A673 (cell line): ENCODE measurements around the gene CAPZA2. TPM values are rescaled to one million over a fixed set of nuclear protein-coding genes. Genes with fewer than 3 reads are reported as not detected.

ENCODE experiments used
- BruUV-seq: library from RNA; stranded (reverse); fragments of 400-500 nt; replicated peaks from 2 replicates; lab custom pipeline; 2021; lab: Mats Ljungman, UMichigan
- CTCF ChIA-PET: fragments of 300-600 bp; sonication (Branson Sonifier 250); formaldehyde crosslinking; loops from one replicate; lab custom pipeline; 2022; ENCODE audit warnings: antibody characterized with exemption; lab: Charles Lee
- POLR2A ChIA-PET: fragments of 300-600 bp; sonication (Branson Sonifier 250); formaldehyde crosslinking; loops from one replicate; lab custom pipeline; 2022; ENCODE audit warnings: antibody characterized with exemption; ENCODE audit not compliant: low non-redundant PET; lab: Charles Lee
- DNase-seq: peaks from one replicate; pipeline ENCODE4 v3.0.0-alpha.2; 2015; ENCODE audit warnings: low spot score
- H3K27ac ChIP-seq: fragments of 200-600 bp; sonication (generic); 2 replicates; pipeline ENCODE4 v1.5.1; 2016; ENCODE audit warnings: mixed run types, low read depth, mild to moderate bottlenecking, mixed read lengths, antibody characterized with exemption, low read length; ENCODE audit not compliant: poor library complexity, severe bottlenecking
- H3K27me3 ChIP-seq: fragments of 200-600 bp; sonication (generic); replicated peaks from 2 replicates; pipeline ENCODE4 v1.6.1; 2017; ENCODE audit warnings: mixed run types, low read depth, mild to moderate bottlenecking, mixed read lengths, antibody characterized with exemption, low read length; ENCODE audit not compliant: insufficient read depth, poor library complexity
- H3K36me3 ChIP-seq: fragments of 200-600 bp; sonication (generic); 2 replicates; pipeline ENCODE4 v1.6.1; 2016; ENCODE audit warnings: mixed run types, mild to moderate bottlenecking, mixed read lengths, antibody characterized with exemption, low read length; ENCODE audit not compliant: insufficient read depth, poor library complexity, severe bottlenecking
- H3K4me1 ChIP-seq: fragments of 200-600 bp; sonication (generic); 2 replicates; pipeline ENCODE4 v1.6.1; 2017; ENCODE audit warnings: mixed run types, mild to moderate bottlenecking, mixed read lengths, antibody characterized with exemption, low read length; ENCODE audit not compliant: insufficient read depth, poor library complexity, severe bottlenecking
- H3K4me3 ChIP-seq: fragments of 200-600 bp; sonication (generic); 2 replicates; pipeline ENCODE4 v1.5.1; 2016; ENCODE audit warnings: low read depth, mixed run types, mild to moderate bottlenecking, mixed read lengths, low read length; ENCODE audit not compliant: poor library complexity, severe bottlenecking
- H3K9me3 ChIP-seq: fragments of 200-600 bp; sonication (generic); 2 replicates; pipeline ENCODE4 v1.6.1; 2016; ENCODE audit warnings: mixed run types, low read depth, mild to moderate bottlenecking, mixed read lengths, antibody characterized with exemption, low read length; ENCODE audit not compliant: poor library complexity, severe bottlenecking
- CTCF ChIP-seq: fragments of 300-800, 200-600 bp; sonication (generic); conservative IDR thresholded peaks from 2 replicates; pipeline ENCODE4 v1.5.1; 2017; ENCODE audit warnings: low read depth, mild to moderate bottlenecking, antibody characterized with exemption, low read length, moderate library complexity, mixed read lengths
- EZH2 ChIP-seq: fragments of 200-600 bp; sonication (generic); IDR thresholded peaks from 2 replicates; pipeline ENCODE4 v1.6.1; 2017; ENCODE audit warnings: borderline replicate concordance, low read depth, mild to moderate bottlenecking, mixed read lengths, antibody characterized with exemption, low read length; ENCODE audit not compliant: poor library complexity, severe bottlenecking
- intact Hi-C: fragments of 100-400 bp; cut with micrococcal nuclease; formaldehyde crosslinking; loops from one replicate; pipeline ENCODE4 v1.10.0; 2022; ENCODE audit not compliant: unreplicated experiment
- total RNA-seq: library from RNA; stranded (reverse); gene quantifications from 2 replicates; pipeline ENCODE4 v1.2.3, GENCODE V29; 2021

CAPZA2 gene
- total RNA-seq, 1 experiment from 2014 or later = 118 TPM

DNA sequence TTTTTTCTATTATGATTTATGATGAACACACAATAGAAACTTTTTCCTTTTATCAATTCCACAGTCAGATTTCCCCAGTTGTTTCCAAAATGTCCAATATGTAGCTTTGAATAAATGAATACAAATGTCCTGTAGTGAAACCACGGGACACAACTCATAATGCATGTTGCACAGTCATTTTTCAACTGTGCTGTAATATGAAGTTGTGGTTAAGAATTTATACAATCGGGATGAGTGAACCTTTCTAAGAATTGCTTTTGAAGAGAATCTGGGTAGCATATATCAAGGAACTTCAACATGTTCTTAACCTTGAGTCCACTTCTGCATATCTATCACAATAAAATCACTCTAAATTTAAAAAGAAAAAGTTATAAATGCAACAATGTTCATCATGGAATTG lies 76.3 kb downstream of the CAPZA2 start:
- H3K36me3 ChIP-seq = no peaks in the 10 kb centered on the region
- ChIA-PET CTCF (no interaction called here), POLR2A (no interaction called here)
- H3K4me3 ChIP-seq = no peak overlapping the region
- no peaks in the 10 kb centered on the region for H3K4me1 ChIP-seq
- intact Hi-C loops = no loop called here
- no peak overlapping the region for H3K27ac ChIP-seq
- no peaks in the 10 kb centered on the region for H3K27me3 ChIP-seq
- TF ChIP-seq EZH2 = no peak
- BruUV-seq = no TSS peak
- DNase-seq = no peak
- no peaks in the 10 kb centered on the region for H3K9me3 ChIP-seq

- ChIA-PET CTCF (interaction anchor here (0.7 to 1.2 kb wide), 2 partner anchors 11 to 12 kb away, joined by 3 to 7 read pairs; no protein-coding TSS in a partner anchor), POLR2A (no interaction called here)
- intact Hi-C loops = no loop called here
- no peak for DNase-seq
- H3K27me3 ChIP-seq = no peaks in the 10 kb centered on the region
- H3K4me3 ChIP-seq = no peak overlapping the region
- no peaks in the 10 kb centered on the region for H3K36me3 ChIP-seq
- TF ChIP-seq CTCF (no peak), EZH2 (no peak)
- no peaks in the 10 kb centered on the region for H3K9me3 ChIP-seq
- no peaks in the 10 kb centered on the region for H3K4me1 ChIP-seq
- H3K27ac ChIP-seq = no peak overlapping the region
- BruUV-seq = no TSS peak
Observed at GRCh38 chr7:116940689-116941370, 78.4 kb downstream of the CAPZA2 start.

GRCh38 chr7:116942504-116942903 lies 80.1 kb downstream of the CAPZA2 start:
- BruUV-seq = no TSS peak
- ChIA-PET POLR2A (no interaction called here), CTCF (no interaction called here)
- H3K27ac ChIP-seq = no peak overlapping the region
- intact Hi-C loops = no loop called here
- TF ChIP-seq CTCF (no peak), EZH2 (no peak)
- no peak overlapping the region for H3K4me3 ChIP-seq
- no peaks in the 10 kb centered on the region for H3K9me3 ChIP-seq
- H3K27me3 ChIP-seq = no peaks in the 10 kb centered on the region
- no peaks in the 10 kb centered on the region for H3K36me3 ChIP-seq
- no peaks in the 10 kb centered on the region for H3K4me1 ChIP-seq
- DNase-seq = no peak

- H3K36me3 ChIP-seq = no peaks in the 10 kb centered on the region
- CTCF ChIA-PET = no interaction called here
- POLR2A ChIA-PET = no interaction called here
- TF ChIP-seq EZH2 (no peak), CTCF (no peak)
- H3K27ac ChIP-seq = no peak overlapping the region
- intact Hi-C loops = no loop called here
- peaks cover 15% of the 10 kb centered on the region for H3K4me1 ChIP-seq
- H3K27me3 ChIP-seq = no peaks in the 10 kb centered on the region
- H3K4me3 ChIP-seq = no peak overlapping the region
- no TSS peak for BruUV-seq
- no peaks in the 10 kb centered on the region for H3K9me3 ChIP-seq
- no peak for DNase-seq
Observed at GRCh38 chr7:116948934-116949333, 86.5 kb downstream of the CAPZA2 start.
